Hippocampal formation (tissue), 2 donors: ENCODE data around the gene ITGA11.

Source experiments
- DNase-seq, 2 donors: peaks; one replicate each; lab custom pipeline; 2025; lab: John Stamatoyannopoulos, UW

The ITGA11 gene

GRCh38 chr15:68310804-68311463 lies 121.0 kb downstream of the ITGA11 start:
- no peak for DNase-seq

GRCh38 chr15:68310178-68310803 lies 121.7 kb downstream of the ITGA11 start:
- no peak for DNase-seq

- DNase-seq = no peak
Measured at GRCh38 chr15:68309024-68309423, 122.9 kb downstream of the ITGA11 start.

- no peak for DNase-seq
Measured at GRCh38 chr15:68307131-68307928, 124.6 kb downstream of the ITGA11 start.

- no peak for DNase-seq
Measured at GRCh38 chr15:68305420-68305871, 126.5 kb downstream of the ITGA11 start.

- no peak for DNase-seq
Measured at GRCh38 chr15:68304589-68305337, 127.2 kb downstream of the ITGA11 start.

- DNase-seq = no peak
Measured at GRCh38 chr15:68303560-68304436, 128.2 kb downstream of the ITGA11 start.

- no peak for DNase-seq
Measured at GRCh38 chr15:68303134-68303533, 128.8 kb downstream of the ITGA11 start.

GRCh38 chr15:68302729-68303128 lies 129.2 kb downstream of the ITGA11 start:
- DNase-seq = no peak

GRCh38 chr15:68301301-68301700 lies 130.7 kb downstream of the ITGA11 start:
- no peak for DNase-seq

- no peak for DNase-seq
Measured at GRCh38 chr15:68300115-68300940, 131.6 kb downstream of the ITGA11 start.

GRCh38 chr15:68299436-68299835 lies 132.5 kb downstream of the ITGA11 start:
- DNase-seq = no peak

- DNase-seq = no peak
Measured at GRCh38 chr15:68298882-68299381, 133.0 kb downstream of the ITGA11 start.

GRCh38 chr15:68298336-68298735 lies 133.6 kb downstream of the ITGA11 start:
- no peak for DNase-seq

GRCh38 chr15:68295014-68295805 lies 136.8 kb downstream of the ITGA11 start:
- DNase-seq = no peak

- DNase-seq = no peak
Measured at GRCh38 chr15:68292967-68293366, 139.0 kb downstream of the ITGA11 start.

- DNase-seq = no peak
Measured at GRCh38 chr15:68292157-68292781, 139.7 kb downstream of the ITGA11 start.

- no peak for DNase-seq
Measured at GRCh38 chr15:68290715-68291114, 141.2 kb downstream of the ITGA11 start.
